PC-9 (cell line): ENCODE data around the gene TMEM250.

Experiments used
- CTCF ChIP-seq: fragments of 200-600 bp; sonication (generic); conservative IDR thresholded peaks from 2 replicates; pipeline ENCODE4 v1.6.1; 2017; ENCODE audit warnings: mixed run types, antibody characterized with exemption, mild to moderate bottlenecking, moderate library complexity
- EZH2 ChIP-seq: fragments of 200-600 bp; sonication (generic); IDR thresholded peaks from 2 replicates; pipeline ENCODE4 v1.8.0; 2017; ENCODE audit warnings: antibody characterized with exemption, low read depth

DNA sequence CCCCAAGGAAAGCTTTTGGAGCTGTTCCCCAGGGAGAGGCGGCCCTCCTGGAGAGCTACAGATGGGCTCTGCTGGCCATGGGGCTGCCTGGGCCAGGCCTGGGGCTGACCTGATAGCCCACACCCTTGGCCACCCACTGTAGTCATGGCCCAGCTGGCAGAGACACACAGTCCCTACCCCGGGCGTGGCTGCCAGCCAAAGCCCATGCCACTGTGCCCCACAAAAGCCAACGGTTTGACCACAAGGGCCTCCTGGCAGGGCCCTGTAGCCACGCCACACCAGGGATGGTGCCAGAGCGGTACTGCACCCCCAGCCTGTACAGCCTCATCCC is 38.8 kb downstream of the TMEM250 start:
- TF ChIP-seq CTCF: no peak
- TF ChIP-seq EZH2: no peak
